SK-N-DZ (cell line): ENCODE results near the gene IFNE. TPM values are rescaled to one million over a fixed set of nuclear protein-coding genes. Genes with fewer than 3 reads are reported as not detected.

Experiments used
- DNase-seq: peaks from one replicate; pipeline ENCODE4 v3.0.0-alpha.2; 2015; ENCODE audit warnings: low spot score
- polyA plus RNA-seq, 2 experiments: library from polyadenylated mRNA; depleted of rRNA; stranded (reverse); fragments of >200 nt; gene quantifications; 2 replicates each; pipeline ENCODE4 v1.2.3, GENCODE V29; 2014

The IFNE gene
- polyA plus RNA-seq (2014; cell fraction: cytosol; rRNA removed), result not detected in 2 replicates
- not detected in 2 replicates for polyA plus RNA-seq (2014; cell fraction: nucleus; rRNA removed)

GRCh38 chr9:21482213-21482612 is at the start of gene IFNE:
Gene IFNE, minus strand, starts transcription at chr9:21482313. Its CDS starts 619 bp downstream, at chr9:21481694.
- no peak for DNase-seq

- no peak for DNase-seq
Measured at GRCh38 chr9:21528123-21528808, 46.2 kb upstream of the IFNE start.

GRCh38 chr9:21527579-21527978 is 45.5 kb upstream of the IFNE start:
- no peak for DNase-seq

GRCh38 chr9:21525174-21525573 is 43.1 kb upstream of the IFNE start:
- no peak for DNase-seq

GRCh38 chr9:21524099-21524830 is 42.2 kb upstream of the IFNE start:
- no peak for DNase-seq

- no peak for DNase-seq
Measured at GRCh38 chr9:21523021-21524014, 41.2 kb upstream of the IFNE start.

- DNase-seq, result no peak
Measured at GRCh38 chr9:21522348-21522747, 40.2 kb upstream of the IFNE start.

GRCh38 chr9:21521448-21521847 is 39.3 kb upstream of the IFNE start:
- no peak for DNase-seq

- DNase-seq, result no peak
Measured at GRCh38 chr9:21520501-21521228, 38.6 kb upstream of the IFNE start.

- no peak for DNase-seq
Measured at GRCh38 chr9:21519855-21520434, 37.8 kb upstream of the IFNE start.

GRCh38 chr9:21516796-21517195 is 34.7 kb upstream of the IFNE start:
- no peak for DNase-seq

GRCh38 chr9:21513431-21513830 is 31.3 kb upstream of the IFNE start:
- DNase-seq, result no peak

- no peak for DNase-seq
Measured at GRCh38 chr9:21510806-21511205, 28.7 kb upstream of the IFNE start.

GRCh38 chr9:21507483-21507790 is 25.3 kb upstream of the IFNE start:
- DNase-seq, result no peak

- DNase-seq, result no peak
Measured at GRCh38 chr9:21506626-21507482, 24.7 kb upstream of the IFNE start.

- DNase-seq, result no peak
Measured at GRCh38 chr9:21505425-21506179, 23.5 kb upstream of the IFNE start.

GRCh38 chr9:21504894-21505293 is 22.8 kb upstream of the IFNE start:
- DNase-seq, result no peak

- no peak for DNase-seq
Measured at GRCh38 chr9:21504113-21504512, 22.0 kb upstream of the IFNE start.

GRCh38 chr9:21502586-21502985 is 20.5 kb upstream of the IFNE start:
- DNase-seq, result no peak
